Trophoblast cell (in vitro differentiated cells and primary cell): ENCODE data around the gene TXLNB.

ENCODE experiments used
- DNase-seq, 2 donors: peaks; one replicate each; pipeline ENCODE4 v3.0.0-alpha.2; 2016
- H2AFZ ChIP-seq: 2 replicates; pipeline ENCODE4 v1.6.1; 2013; ENCODE audit warnings: low read length, moderate library complexity, mild to moderate bottlenecking; ENCODE audit not compliant: insufficient read depth, poor library complexity
- H2AK5ac ChIP-seq: 2 replicates; pipeline ENCODE4 v1.6.1; 2013; ENCODE audit warnings: mild to moderate bottlenecking, low read length
- H2BK120ac ChIP-seq: 2 replicates; pipeline ENCODE4 v1.6.1; 2013; ENCODE audit warnings: low read length, mild to moderate bottlenecking, moderate library complexity; ENCODE audit not compliant: insufficient read depth, poor library complexity
- H2BK12ac ChIP-seq: 2 replicates; pipeline ENCODE4 v1.6.1; 2013; ENCODE audit warnings: mild to moderate bottlenecking, low read length, moderate library complexity
- H2BK5ac ChIP-seq: 2 replicates; pipeline ENCODE4 v1.6.1; 2013; ENCODE audit warnings: low read length, low read depth, moderate library complexity, mild to moderate bottlenecking; ENCODE audit not compliant: poor library complexity
- H3K14ac ChIP-seq: 2 replicates; pipeline ENCODE4 v1.6.1; 2013; ENCODE audit warnings: mild to moderate bottlenecking, low read length
- H3K18ac ChIP-seq: 2 replicates; pipeline ENCODE4 v1.6.1; 2013; ENCODE audit warnings: mild to moderate bottlenecking, low read length
- H3K23ac ChIP-seq: 2 replicates; pipeline ENCODE4 v1.6.1; 2013; ENCODE audit warnings: low read length
- H3K27ac ChIP-seq: 2 replicates; pipeline ENCODE4 v1.5.1; 2013; ENCODE audit warnings: low read depth, mild to moderate bottlenecking, inconsistent platforms, low read length, moderate library complexity
- H3K27me3 ChIP-seq: 2 replicates; pipeline ENCODE4 v1.6.1; 2013; ENCODE audit warnings: inconsistent platforms, mild to moderate bottlenecking, low read length, moderate library complexity; ENCODE audit not compliant: insufficient read depth
- H3K36me3 ChIP-seq, 2 experiments: 1 replicate in 1 of 2; 2 replicates in 1 of 2; pipeline ENCODE4 v1.6.1; 2013; ENCODE audit warnings: low read length in 2 of 2, mild to moderate bottlenecking in 2 of 2, moderate library complexity in 1 of 2; ENCODE audit not compliant: insufficient read depth in 2 of 2, control insufficient read depth in 1 of 2
- H3K4ac ChIP-seq: 2 replicates; pipeline ENCODE4 v1.6.1; 2013; ENCODE audit warnings: low read depth, mild to moderate bottlenecking, low read length, moderate library complexity
- H3K4me1 ChIP-seq, 2 experiments: 1 replicate in 1 of 2; 2 replicates in 1 of 2; pipeline ENCODE4 v1.6.1; 2013; ENCODE audit warnings: low read length in 2 of 2, mild to moderate bottlenecking in 2 of 2, moderate library complexity in 1 of 2; ENCODE audit not compliant: insufficient read depth in 2 of 2, control insufficient read depth in 1 of 2
- H3K4me2 ChIP-seq: 2 replicates; pipeline ENCODE4 v1.6.1; 2013; ENCODE audit warnings: inconsistent platforms, mild to moderate bottlenecking, low read length, moderate library complexity
- H3K4me3 ChIP-seq: 2 replicates; pipeline ENCODE4 v1.5.1; 2013; ENCODE audit warnings: mild to moderate bottlenecking, low read depth, low read length, inconsistent platforms
- H3K79me1 ChIP-seq: one replicate; pipeline ENCODE4 v1.6.1; 2013; ENCODE audit warnings: low read length
- H3K79me2 ChIP-seq: 2 replicates; pipeline ENCODE4 v1.6.1; 2013; ENCODE audit warnings: low read length, mild to moderate bottlenecking; ENCODE audit not compliant: control insufficient read depth, insufficient read depth, poor library complexity
- H3K9ac ChIP-seq: 2 replicates; pipeline ENCODE4 v1.6.1; 2013; ENCODE audit warnings: mild to moderate bottlenecking, low read length
- H3K9me3 ChIP-seq: 2 replicates; pipeline ENCODE4 v1.6.1; 2013; ENCODE audit warnings: low read depth, mild to moderate bottlenecking, control low read depth, inconsistent platforms, low read length; ENCODE audit not compliant: insufficient read depth
- H4K12ac ChIP-seq: 2 replicates; pipeline ENCODE4 v1.6.1; 2013; ENCODE audit warnings: low read depth, mild to moderate bottlenecking, low read length, moderate library complexity
- H4K8ac ChIP-seq: 2 replicates; pipeline ENCODE4 v1.6.1; 2013; ENCODE audit warnings: low read depth, mild to moderate bottlenecking, low read length, moderate library complexity
- H4K91ac ChIP-seq: one replicate; pipeline ENCODE4 v1.6.1; 2013; ENCODE audit warnings: low read depth, mild to moderate bottlenecking, low read length, moderate library complexity
- WGBS: extraction: QIAGEN DNeasy Blood & Tissue Kit; methylation state at CpG from one replicate; pipeline ENCODE4 v1.1.7; 2013; ENCODE audit warnings: missing lambda C conversion rate; ENCODE audit not compliant: insufficient read length, insufficient coverage; ENCODE audit errors: extremely low coverage; 5-methylcytosine and 5-hydroxymethylcytosine counted together

The TXLNB gene

DNA sequence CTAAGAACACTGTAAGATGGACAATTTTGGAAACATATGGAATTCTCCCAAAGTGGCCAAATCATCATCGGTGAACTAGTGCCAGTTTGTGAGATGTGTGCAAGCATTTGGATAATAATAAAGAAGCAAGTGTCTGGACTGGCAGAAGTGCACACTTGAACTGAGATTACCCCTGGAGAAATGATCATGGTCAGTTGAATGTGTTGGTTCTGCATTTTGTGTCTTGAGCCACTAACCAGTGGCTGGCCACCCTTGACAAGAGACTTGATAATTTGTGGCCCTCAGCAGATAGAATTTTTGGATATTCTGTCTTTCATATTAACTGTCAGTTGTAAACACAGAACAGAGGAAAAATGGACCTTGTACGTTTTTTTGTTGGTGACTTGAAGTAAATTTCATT is 45.2 kb upstream of the TXLNB start:
- Histone ChIP-seq H4K8ac (no peak overlapping the region), H3K4me2 (no peak overlapping the region), H2AK5ac (no peak overlapping the region), H2BK12ac (no peak overlapping the region), H3K4ac (no peak overlapping the region), H4K12ac (no peak overlapping the region), H3K27ac (no peak overlapping the region), H3K23ac (no peak overlapping the region), H2BK5ac (no peak overlapping the region), H3K79me2 (no peaks in the 10 kb centered on the region), H3K9ac (no peak overlapping the region), H3K79me1 (no peaks in the 10 kb centered on the region), H2AFZ (no peak overlapping the region), H3K4me1 (no peaks in the 10 kb centered on the region), H3K18ac (no peak overlapping the region), H3K14ac (no peak overlapping the region), H2BK120ac (no peak overlapping the region), H4K91ac (no peak overlapping the region), H3K36me3 (no peaks in the 10 kb centered on the region), H3K4me3 (no peak overlapping the region), H3K27me3 (no peaks in the 10 kb centered on the region), H3K9me3 (no peaks in the 10 kb centered on the region)
- WGBS = no CpG with 5 or more reads among the region's 2 CpGs
- DNase-seq = no peak

DNA sequence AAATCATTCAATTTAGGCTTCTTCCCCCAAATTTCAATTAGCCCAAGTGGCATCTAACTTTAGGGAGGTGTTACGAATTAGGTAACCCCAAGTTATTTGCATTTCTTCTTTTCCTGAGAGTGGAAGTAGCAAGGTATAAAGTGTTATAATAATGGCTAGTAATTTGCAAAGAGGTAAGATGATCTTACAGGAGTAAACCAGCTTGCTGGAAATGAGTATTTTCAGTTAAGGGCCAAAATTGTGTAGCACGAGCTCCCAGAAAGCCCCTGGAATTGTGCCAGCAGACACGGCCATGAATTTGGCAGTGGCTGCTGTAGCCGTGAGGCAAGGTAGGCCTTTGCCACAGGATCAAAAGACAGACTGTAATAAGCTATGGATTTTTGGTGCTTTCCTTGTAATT is 44.7 kb upstream of the TXLNB start:
- no peak for DNase-seq
- WGBS = no CpG with 5 or more reads among the region's 4 CpGs

DNA sequence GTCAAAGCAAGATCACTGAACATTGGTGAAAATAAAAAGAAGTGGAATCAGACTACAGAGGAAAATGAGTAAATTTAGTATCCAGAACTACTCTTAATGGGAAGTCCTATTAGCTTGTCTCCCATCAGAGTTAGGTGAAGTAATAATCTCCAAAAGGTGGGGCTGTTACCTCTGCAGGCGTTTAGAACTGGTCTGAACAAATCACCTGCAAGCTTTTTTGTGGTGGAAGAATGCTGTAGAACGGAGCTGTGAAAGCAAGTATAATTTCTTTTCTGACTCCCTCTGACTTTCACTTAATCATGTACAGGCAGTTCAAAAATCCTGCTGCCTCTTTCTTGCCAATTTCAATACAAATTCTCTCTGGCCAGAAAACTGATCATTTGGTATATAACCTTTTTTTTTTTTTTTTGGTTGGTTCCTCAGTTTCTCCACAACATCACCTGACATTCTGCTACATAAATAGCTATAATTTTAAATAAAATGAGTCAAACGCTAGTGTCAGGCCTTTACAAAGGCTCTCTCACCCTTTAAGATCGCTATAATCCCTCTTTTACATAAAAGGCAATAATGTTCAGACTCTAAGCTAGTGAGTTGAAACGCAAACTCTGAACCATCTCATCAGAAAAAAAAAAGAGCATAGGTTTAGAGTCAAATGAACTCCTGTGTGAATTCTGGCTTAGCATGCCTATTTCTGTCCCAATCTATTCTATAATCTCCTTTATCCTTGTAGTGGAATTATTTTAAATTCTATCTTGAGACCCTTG is 43.8 kb upstream of the TXLNB start:
- Histone ChIP-seq H4K91ac (no peak overlapping the region), H2BK5ac (no peak overlapping the region), H3K79me1 (no peaks in the 10 kb centered on the region), H3K23ac (no peak overlapping the region), H3K4me1 (no peaks in the 10 kb centered on the region), H2AFZ (no peak overlapping the region), H3K4ac (no peak overlapping the region), H4K8ac (no peak overlapping the region), H3K79me2 (no peaks in the 10 kb centered on the region), H3K4me2 (no peak overlapping the region), H3K9me3 (no peaks in the 10 kb centered on the region), H2BK12ac (no peak overlapping the region), H3K27ac (no peak overlapping the region), H3K14ac (no peak overlapping the region), H3K36me3 (no peaks in the 10 kb centered on the region), H3K18ac (no peak overlapping the region), H3K27me3 (no peaks in the 10 kb centered on the region), H3K4me3 (no peak overlapping the region), H2BK120ac (no peak overlapping the region), H4K12ac (no peak overlapping the region), H2AK5ac (no peak overlapping the region), H3K9ac (no peak overlapping the region)
- DNase-seq = no peak
- no CpG with 5 or more reads among the region's 5 CpGs for WGBS

More for the DNA sequence above, 44.7 kb upstream of the TXLNB start:
- Histone ChIP-seq H3K79me2 (no peaks in the 10 kb centered on the region), H3K4me2 (no peak overlapping the region), H2BK5ac (no peak overlapping the region), H3K79me1 (no peaks in the 10 kb centered on the region), H3K23ac (no peak overlapping the region), H3K9me3 (no peaks in the 10 kb centered on the region), H3K9ac (no peak overlapping the region), H2BK12ac (no peak overlapping the region), H3K14ac (no peak overlapping the region), H4K91ac (no peak overlapping the region), H3K4ac (no peak overlapping the region), H4K12ac (no peak overlapping the region), H3K18ac (no peak overlapping the region), H3K4me3 (no peak overlapping the region), H3K27me3 (no peaks in the 10 kb centered on the region), H4K8ac (no peak overlapping the region), H2AK5ac (no peak overlapping the region), H3K27ac (no peak overlapping the region), H2BK120ac (no peak overlapping the region), H3K4me1 (no peaks in the 10 kb centered on the region), H2AFZ (no peak overlapping the region), H3K36me3 (no peaks in the 10 kb centered on the region)

DNA sequence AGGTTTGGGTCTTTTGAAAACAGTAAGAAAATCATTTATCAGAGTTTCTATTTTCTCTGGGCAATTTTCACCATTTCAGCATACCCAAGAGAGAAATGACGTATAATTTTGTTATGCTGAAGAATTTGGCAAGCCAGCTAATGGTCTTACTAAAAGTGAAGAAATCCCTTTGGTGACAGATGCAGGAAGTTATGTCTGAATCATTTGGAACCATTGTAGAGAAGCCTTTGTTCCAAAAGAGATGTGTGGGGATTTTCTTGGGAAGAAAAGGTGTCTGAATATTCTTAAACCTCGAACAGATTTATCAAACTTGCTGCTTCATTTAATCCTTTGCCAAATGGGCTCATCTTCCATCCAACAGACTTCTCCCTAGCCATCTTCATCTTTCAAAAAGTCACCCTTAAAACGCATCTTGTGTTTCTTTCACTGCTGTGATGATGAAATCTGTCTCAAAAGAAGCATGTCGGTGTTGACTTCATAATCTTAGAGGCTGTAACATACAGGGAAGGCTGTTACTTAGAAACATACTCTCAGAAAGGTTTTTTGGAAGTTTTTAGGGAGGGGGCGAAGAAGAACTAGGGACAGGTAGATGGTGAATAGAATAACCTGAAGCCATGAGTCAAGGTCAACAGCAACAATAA is 43.1 kb upstream of the TXLNB start:
- no peaks in the 10 kb centered on the region for H3K36me3 ChIP-seq
- H3K79me1 ChIP-seq = no peaks in the 10 kb centered on the region
- H3K9ac ChIP-seq = no peak overlapping the region
- DNase-seq = peak; percentile 56 to 92
- no peak overlapping the region for H2BK12ac ChIP-seq
- no CpG with 5 or more reads among the region's 5 CpGs for WGBS
- H3K27ac ChIP-seq = no peak overlapping the region
- H3K4me1 ChIP-seq = no peaks in the 10 kb centered on the region
- no peak overlapping the region for H4K12ac ChIP-seq
- H3K79me2 ChIP-seq = no peaks in the 10 kb centered on the region
- H3K18ac ChIP-seq = no peak overlapping the region
- H3K9me3 ChIP-seq = no peaks in the 10 kb centered on the region
- no peak overlapping the region for H3K14ac ChIP-seq
- no peak overlapping the region for H4K8ac ChIP-seq
- H3K4me3 ChIP-seq = no peak overlapping the region
- H3K23ac ChIP-seq = no peak overlapping the region
- no peak overlapping the region for H2AFZ ChIP-seq
- no peak overlapping the region for H3K4ac ChIP-seq
- no peak overlapping the region for H2BK5ac ChIP-seq
- H3K27me3 ChIP-seq = no peaks in the 10 kb centered on the region
- H3K4me2 ChIP-seq = no peak overlapping the region
- no peak overlapping the region for H2AK5ac ChIP-seq
- no peak overlapping the region for H2BK120ac ChIP-seq
- H4K91ac ChIP-seq = no peak overlapping the region
